GM19351 (cell line): ENCODE data around the gene RPAP2.
"Not testable (repeated sequence)": the region's sequence is repeated elsewhere in the genome, so short reads cannot be mapped to it uniquely, and the experiment has no call there.

Source experiments
- ATAC-seq: cut with Tn5 transposase; IDR thresholded peaks from one replicate; pipeline ENCODE4 v1.9.1; 2021; ENCODE audit warnings: mild to moderate bottlenecking, moderate library complexity; ENCODE audit not compliant: unreplicated experiment

RPAP2 gene

DNA sequence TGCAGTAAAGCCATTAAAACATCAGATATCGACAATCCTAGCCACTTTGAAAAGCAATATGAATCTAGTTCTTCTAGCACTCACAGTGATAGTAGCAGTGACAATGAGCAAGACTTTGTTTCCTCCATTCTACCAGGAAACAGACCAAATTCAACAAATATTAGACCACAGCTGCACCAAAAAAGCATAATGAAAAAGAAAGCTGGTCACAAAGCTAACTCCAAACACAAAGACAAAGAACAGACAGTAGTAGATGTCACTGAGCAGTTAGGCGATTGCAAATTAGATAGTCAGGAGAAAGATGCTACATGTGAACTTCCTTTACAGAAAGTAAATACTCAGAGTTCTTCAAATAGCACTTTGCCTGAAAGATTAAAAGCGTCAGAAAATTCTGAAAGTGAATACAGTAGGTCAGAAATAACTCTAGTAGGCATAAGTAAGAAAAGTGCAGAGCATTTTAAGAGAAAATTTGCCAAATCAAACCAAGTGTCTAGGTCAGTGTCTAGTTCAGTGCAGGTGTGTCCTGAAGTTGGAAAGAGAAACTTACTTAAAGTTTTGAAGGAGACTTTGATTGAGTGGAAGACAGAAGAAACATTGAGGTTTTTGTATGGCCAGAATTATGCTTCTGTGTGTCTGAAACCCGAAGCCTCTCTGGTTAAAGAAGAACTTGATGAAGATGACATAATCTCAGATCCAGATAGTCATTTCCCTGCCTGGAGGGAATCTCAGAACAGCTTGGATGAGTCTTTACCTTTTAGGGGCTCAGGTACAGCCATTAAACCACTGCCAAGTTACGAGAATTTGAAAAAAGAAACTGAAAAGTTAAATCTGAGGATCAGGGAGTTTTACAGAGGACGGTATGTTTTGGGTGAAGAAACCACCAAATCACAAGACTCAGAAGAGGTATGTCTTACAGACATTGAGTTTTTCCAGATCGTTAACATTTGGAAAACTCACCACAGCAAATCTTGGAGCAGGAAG is 24.9 kb downstream of the RPAP2 start:
- no peak for ATAC-seq

GRCh38 chr1:92324784-92325183 is 25.9 kb downstream of the RPAP2 start:
- no peak for ATAC-seq

DNA sequence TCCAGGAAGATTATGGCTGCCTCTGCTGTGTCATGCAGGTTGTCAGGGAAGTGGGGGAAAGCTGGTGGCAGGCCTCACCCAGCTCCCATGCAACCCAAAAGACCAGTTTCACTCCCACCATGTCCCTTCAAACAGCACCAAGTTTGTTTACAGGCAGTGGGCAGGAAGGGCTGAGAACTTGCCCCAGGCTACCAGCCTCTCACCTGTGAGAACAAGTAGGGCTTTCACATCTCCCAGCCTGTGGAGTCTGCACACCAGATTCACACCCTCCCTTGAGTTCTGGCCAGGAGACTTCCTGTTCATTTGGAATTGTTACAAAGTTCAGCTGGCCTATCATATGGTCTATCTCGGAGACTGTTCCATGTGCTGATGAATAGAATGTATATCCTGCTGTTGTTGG is 27.8 kb downstream of the RPAP2 start:
- no peak for ATAC-seq

DNA sequence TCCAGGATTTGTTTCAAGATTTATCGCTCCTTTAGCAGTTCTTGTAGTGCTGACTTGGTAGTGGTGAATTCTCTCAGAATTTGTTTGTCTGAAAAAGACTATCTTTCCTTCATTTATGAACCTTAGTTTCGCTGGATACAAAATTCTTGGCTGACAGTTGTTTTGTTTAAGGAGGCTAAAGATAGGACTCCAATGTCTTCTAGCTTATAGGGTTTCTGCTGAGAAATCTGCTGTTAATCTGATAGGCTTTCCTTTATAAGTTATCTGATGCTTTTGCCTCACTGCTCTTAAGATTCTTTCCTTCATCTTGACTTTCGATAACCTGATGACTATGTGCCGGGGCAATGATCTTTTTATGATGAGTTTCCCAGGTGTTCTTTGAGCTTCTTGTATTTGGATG is 28.9 kb downstream of the RPAP2 start:
- no peak for ATAC-seq

DNA sequence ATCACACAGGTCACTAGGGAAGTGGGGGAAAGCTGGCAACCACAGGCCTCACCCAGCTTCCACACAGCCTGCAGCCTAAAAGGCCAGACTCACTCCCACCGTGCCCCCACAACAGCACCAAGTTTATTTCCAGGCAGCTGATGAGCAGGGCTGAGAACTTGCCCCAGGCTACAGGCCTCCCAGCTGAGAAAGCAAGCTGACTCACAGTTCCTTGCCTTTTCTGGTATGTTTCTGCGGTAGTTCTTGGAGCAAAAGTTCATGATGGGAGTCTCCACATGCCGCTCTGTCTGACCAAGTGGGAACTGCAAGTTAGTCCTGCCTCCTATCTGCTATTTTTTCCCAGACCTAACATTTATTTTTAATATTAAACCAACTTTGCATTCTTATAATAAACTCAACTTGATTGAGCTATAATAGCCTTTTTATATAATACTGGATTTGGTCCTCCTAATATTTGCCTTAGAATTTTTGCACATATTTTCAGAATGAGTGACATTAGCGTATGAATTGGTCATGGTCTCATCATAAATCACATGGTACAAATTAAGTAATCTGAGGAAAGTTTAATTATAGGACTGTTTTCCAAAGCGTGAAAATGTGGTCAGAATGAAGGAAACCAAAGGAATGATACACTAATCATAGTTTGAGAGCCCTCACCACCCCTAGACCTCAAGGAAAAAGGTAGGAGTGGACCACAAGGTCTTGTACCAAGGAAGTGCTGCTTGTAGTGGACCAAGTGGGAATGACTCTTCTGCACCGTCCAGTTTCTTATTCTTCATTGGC is 30.7 kb downstream of the RPAP2 start:
- no peak for ATAC-seq

GRCh38 chr1:92333668-92334067 is 34.8 kb downstream of the RPAP2 start:
- ATAC-seq: no peak

GRCh38 chr1:92340154-92340553 is 41.3 kb downstream of the RPAP2 start:
- ATAC-seq: no peak

GRCh38 chr1:92342401-92342800 is 43.5 kb downstream of the RPAP2 start:
- no peak for ATAC-seq

GRCh38 chr1:92343061-92343460 is 44.2 kb downstream of the RPAP2 start:
- ATAC-seq: no peak

GRCh38 chr1:92346866-92347640 is 48.2 kb downstream of the RPAP2 start:
- no peak for ATAC-seq

DNA sequence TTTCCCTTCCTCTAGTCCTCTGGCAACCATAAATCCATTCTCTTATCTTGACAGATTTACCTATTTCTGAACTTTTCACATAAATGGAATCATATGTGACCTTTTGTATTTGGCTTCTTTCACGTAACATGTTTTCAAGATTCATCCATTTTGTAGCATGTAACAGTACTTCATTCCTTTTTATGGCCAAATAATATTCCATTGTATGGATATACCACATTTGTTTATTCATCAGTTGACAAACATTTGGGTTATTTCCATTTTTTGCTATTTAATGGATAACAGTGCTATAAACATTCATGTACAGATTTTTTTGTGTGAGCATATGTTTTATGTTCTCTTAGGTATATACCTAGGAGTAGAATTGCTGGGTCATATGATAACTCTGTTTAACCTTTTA is 54.0 kb downstream of the RPAP2 start:
- no peak for ATAC-seq

DNA sequence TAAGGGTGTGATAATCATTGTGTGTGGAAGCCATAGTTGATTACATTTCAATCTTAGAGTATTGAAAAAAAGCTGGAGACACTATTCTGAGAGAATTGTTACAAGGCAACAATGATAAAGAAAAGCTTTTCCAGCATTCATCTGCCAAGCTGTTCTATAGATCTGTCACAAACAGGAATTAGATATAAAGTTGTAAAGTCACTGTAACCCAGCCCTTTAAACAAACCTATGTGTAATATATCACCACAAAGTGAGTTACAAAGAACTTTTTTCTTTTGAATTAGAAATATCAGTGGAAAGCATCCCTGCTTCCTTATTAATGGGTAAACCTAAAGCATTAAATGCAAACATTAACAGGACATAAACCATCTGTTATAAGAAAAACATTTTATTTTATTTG is 55.4 kb downstream of the RPAP2 start:
- no peak for ATAC-seq

DNA sequence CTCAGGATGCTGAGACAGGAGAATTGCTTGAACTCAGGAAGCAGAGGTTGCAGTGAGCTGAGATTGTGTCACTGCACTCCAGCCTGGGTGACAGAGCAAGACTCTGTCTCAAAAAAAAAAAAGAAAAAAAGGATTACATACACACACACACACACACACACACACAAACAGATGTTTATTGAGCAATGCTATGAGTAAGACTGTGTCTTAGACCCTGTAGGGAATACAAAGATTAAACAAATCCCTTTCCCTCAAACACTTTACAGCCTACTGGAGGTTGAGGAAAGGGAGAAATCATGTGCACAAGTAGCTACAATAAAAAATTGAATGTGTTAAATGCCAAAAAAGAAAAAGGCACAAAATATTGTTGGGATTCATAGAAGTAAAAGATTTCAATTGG is 58.1 kb downstream of the RPAP2 start:
- no peak for ATAC-seq

DNA sequence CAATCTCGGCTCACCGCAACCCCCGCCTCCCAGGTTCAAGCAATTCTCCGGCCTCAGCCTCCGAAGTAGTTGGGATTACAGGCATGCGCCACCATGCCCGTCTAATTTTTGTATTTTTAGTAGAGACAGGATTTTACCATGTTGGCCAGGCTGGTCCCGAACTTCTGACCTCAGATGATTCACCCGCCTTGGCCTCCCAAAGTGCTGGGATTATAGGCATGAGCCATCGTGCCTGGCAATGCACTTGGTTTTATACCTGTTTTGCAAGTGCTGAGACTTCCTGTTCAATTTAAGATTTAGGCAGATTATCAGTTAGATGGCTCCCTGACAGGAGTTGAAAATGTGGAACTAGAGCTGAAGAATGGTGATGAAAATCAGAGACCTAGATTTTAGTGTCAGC is 60.5 kb downstream of the RPAP2 start:
- not testable (repeated sequence) for ATAC-seq

- ATAC-seq: no peak
These were observed 61.1 kb downstream of the RPAP2 start for GRCh38 chr1:92359986-92360385.

DNA sequence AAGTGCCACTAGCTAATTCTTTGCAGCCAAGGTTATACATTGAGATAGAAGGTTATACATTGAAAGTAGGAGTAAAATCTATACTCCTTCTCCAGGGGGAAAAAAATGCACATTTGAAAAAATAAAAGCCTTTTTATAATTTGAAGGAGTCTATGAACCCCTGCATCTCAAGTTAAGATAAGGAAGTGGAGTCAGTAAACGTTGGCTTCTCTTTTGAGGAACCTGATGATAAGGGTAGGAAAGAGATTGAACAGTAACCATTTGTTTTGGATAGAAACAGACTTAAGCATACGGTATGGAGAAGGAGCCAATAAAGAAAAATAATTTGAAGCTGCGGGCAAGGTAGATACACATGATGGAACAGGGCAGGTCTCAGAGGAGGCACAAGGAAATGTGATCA is 64.1 kb downstream of the RPAP2 start:
- ATAC-seq: no peak

GRCh38 chr1:92363401-92363800 is 64.5 kb downstream of the RPAP2 start:
- no peak for ATAC-seq

DNA sequence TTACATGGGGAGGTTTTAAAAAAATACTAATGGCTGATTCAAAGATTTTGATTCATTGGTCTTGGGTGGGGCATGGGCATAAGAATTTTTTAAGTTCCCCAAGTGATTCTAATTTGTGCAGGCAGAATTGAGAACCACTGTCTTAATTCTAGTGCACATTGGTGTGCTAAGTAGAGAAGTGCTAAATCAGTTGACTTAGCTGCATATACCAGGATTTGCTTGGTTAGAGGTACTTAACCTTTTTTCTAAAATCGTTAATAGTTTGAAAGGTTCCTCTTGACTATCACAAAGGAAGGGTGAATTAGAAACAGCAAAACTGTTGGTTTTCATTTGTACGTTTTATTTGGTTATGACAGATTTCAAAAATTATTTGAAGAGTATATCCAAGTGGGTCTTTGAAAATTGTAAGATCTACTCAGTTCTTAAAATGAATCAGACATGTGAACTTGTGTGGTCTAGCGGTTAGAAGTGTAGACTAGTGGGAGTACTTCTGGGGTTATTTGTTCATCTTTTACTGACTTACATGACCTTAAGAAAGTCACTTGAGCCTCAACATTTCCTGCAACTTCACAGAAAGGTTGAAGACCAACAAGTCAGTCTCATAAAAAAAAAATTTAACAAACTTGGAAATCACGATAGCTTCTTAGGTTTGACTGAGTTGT is 66.7 kb downstream of the RPAP2 start:
- peak; percentile 89 for ATAC-seq

DNA sequence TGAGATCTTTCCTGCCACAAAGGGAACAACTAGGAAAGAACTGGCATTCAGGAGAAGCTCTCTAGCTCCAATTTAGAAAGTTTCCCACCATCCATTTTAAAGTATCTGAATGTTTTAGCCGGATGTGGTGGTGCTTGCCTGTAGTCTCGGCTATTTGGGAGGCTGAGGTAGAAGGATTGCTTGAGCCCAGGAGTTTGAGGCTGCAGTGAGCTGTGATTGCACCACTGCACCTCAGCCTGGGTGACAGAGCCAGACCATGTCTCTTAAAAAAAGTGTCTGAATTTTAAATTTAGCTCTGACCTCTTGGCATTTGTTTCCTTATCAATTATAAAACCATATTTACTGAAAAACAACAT is 67.2 kb downstream of the RPAP2 start:
- ATAC-seq: peak; percentile 39

DNA sequence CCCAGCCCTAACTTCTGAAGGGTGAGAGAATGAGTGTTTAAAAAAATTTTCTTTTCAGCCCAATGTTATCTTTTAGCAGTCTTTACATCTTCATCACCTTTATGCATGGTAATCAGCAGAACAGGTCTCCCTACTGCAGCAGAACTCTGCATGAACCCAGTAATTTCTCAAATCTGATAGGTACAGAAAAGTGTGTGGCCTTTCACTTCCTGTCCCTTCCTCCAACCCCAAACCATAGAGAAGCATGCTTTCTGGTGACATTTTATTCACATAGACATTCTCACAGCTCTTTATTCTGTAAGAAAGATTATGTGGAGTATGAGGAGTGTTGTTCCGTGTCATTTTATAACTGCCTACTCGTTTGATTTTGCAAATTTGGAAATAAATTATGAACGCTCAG is 68.6 kb downstream of the RPAP2 start:
- peak; percentile 47 for ATAC-seq

DNA sequence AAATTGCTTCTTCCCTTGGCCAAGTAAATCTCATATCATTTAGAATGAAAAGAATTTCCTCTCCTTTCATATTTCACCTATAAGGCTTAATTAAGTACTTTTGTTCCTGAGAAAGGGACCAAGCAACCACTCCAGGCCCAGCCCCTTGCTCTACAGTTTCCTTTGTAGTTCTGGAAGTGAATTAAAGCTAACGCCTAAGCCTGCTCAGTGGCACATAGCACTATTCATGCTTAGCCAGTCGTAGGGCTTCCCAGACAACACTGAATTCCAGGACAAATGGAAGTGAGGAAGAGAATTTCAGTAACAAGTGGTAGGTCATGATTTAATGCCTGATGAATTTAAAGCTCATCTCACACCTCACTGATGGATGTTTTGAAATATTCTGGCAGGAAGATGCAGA is 73.3 kb downstream of the RPAP2 start:
- ATAC-seq: no peak
